HepG2 (cell line): ENCODE data around the gene ABHD12. TPM values are rescaled to one million over a fixed set of nuclear protein-coding genes. Genes with fewer than 3 reads are reported as not detected.

ENCODE experiments used
- FOXK2 ChIP-seq: fragments of 450-650 bp; IDR thresholded peaks from 2 replicates; pipeline ENCODE4 v1.6.1; 2016
- KDM1A ChIP-seq: IDR thresholded peaks from 2 replicates; pipeline ENCODE4 v1.6.1; 2016; ENCODE audit warnings: missing compliant biosample characterization
- KLF9 ChIP-seq: IDR thresholded peaks from 2 replicates; pipeline ENCODE4 v1.6.1; 2016; ENCODE audit warnings: low read depth
- MAFG ChIP-seq: sonication (generic); formaldehyde crosslinking; IDR thresholded peaks from 2 replicates; pipeline ENCODE4 v1.5.1; 2020; ENCODE audit warnings: mild to moderate bottlenecking, missing genetic modification reagents
- TCF7 ChIP-seq: sonication (generic); IDR thresholded peaks from 2 replicates; pipeline ENCODE4 v1.6.1; 2016; ENCODE audit warnings: antibody characterized with exemption, low read depth
- ZKSCAN1 ChIP-seq: fragments of 150-350 bp; IDR thresholded peaks from 2 replicates; pipeline ENCODE4 v1.6.1; 2014; ENCODE audit warnings: low read length
- ZNF136 ChIP-seq: sonication (generic); formaldehyde crosslinking; IDR thresholded peaks from 2 replicates; pipeline ENCODE4 v1.8.1; 2022; ENCODE audit warnings: low read depth, mild to moderate bottlenecking, moderate library complexity, missing genetic modification reagents
- ZNF792 ChIP-seq: IDR thresholded peaks from 2 replicates; pipeline ENCODE4 v1.6.1; 2016
- polyA plus RNA-seq, 8 experiments: library from polyadenylated mRNA; depleted of rRNA in 3 of 8; stranded (reverse) in 7 of 8; unstranded in 1 of 8; fragments of >200 nt; fragmentation: Illumina TruSeq in 4 of 8; extraction: Trizol in 4 of 8; gene quantifications; 2 replicates each; pipeline versions ENCODE4 v1.2.1 to v1.2.3, GENCODE V29; 2011 to 2016; ENCODE audit warnings: low read depth in 4 of 8, missing spikeins in 1 of 8, mixed read lengths in 1 of 8; ENCODE audit not compliant: insufficient read depth in 1 of 8
- total RNA-seq, 5 experiments: library from RNA; depleted of rRNA; stranded (reverse); fragments of >200 nt; fragmentation: Illumina TruSeq; extraction: Trizol; gene quantifications; 2 replicates each; pipeline ENCODE4 v1.2.3, GENCODE V29; 2016; ENCODE audit warnings: low read depth in 1 of 5
- TF ChIP-seq, protein P1 (sequence below): sonication (generic); formaldehyde crosslinking; IDR thresholded peaks from 2 replicates; pipeline ENCODE4; 2020; ENCODE audit warnings: missing genetic modification reagents, mild to moderate bottlenecking, borderline replicate concordance
- TF ChIP-seq, protein P2 (sequence below): sonication (generic); formaldehyde crosslinking; IDR thresholded peaks from 2 replicates; pipeline ENCODE4 v1.9.0; 2021; ENCODE audit warnings: mild to moderate bottlenecking, missing genetic modification reagents
- TF ChIP-seq, protein P3 (sequence below): sonication (generic); formaldehyde crosslinking; conservative IDR thresholded peaks from 2 replicates; pipeline ENCODE4 v1.4.0; 2020; ENCODE audit warnings: missing genetic modification reagents
- TF ChIP-seq, protein P4 (sequence below): IDR thresholded peaks from 2 replicates; pipeline ENCODE4 v1.4.0; 2020; ENCODE audit warnings: mild to moderate bottlenecking, missing genetic modification reagents

The ABHD12 gene
- total and polyA plus RNA-seq, 2 of the 13 experiments (the other 11 are each of a cell fraction or from before 2014, with no cell fraction given): 23.5 to 72.1 TPM

DNA sequence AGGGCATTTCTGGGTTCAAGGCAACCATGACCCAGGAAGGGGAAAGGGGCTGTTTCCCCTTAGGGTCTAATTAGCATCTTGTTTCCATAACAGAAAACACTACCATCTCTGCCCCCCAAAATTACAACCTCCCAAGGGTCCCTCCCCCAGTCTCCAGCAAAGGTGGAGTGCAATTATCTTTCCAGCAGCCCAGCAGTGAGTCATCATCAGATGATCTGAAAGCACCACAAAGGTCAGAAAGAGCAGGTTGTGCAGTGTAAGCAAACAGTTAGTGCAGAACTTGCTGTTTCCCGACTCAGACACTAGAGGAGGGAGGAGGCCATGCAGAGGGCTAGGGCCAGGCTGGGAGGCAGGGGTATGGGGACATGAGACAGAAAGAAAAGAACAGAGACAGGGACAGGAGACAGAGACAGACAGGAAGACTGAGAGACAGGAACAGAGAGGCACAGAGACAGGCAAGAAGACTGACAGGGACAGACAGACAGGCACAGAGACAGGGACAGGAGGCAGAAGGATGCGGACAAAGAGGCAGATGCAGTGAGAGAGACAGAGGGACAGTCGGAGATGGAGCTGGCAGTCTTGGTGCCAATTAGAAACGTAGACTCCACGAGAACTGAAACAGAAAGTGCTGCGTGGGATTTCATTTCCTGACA lies 80.2 kb downstream of the ABHD12 start (continued):
- TF ChIP-seq, protein P1, sequence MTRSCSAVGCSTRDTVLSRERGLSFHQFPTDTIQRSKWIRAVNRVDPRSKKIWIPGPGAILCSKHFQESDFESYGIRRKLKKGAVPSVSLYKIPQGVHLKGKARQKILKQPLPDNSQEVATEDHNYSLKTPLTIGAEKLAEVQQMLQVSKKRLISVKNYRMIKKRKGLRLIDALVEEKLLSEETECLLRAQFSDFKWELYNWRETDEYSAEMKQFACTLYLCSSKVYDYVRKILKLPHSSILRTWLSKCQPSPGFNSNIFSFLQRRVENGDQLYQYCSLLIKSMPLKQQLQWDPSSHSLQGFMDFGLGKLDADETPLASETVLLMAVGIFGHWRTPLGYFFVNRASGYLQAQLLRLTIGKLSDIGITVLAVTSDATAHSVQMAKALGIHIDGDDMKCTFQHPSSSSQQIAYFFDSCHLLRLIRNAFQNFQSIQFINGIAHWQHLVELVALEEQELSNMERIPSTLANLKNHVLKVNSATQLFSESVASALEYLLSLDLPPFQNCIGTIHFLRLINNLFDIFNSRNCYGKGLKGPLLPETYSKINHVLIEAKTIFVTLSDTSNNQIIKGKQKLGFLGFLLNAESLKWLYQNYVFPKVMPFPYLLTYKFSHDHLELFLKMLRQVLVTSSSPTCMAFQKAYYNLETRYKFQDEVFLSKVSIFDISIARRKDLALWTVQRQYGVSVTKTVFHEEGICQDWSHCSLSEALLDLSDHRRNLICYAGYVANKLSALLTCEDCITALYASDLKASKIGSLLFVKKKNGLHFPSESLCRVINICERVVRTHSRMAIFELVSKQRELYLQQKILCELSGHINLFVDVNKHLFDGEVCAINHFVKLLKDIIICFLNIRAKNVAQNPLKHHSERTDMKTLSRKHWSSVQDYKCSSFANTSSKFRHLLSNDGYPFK: peak; percentile 49
- TF ChIP-seq ZNF792 (CRISPR knock-in tag): peak; percentile 92; the same call in 1 of the 2 replicates
- TF ChIP-seq, protein P2, sequence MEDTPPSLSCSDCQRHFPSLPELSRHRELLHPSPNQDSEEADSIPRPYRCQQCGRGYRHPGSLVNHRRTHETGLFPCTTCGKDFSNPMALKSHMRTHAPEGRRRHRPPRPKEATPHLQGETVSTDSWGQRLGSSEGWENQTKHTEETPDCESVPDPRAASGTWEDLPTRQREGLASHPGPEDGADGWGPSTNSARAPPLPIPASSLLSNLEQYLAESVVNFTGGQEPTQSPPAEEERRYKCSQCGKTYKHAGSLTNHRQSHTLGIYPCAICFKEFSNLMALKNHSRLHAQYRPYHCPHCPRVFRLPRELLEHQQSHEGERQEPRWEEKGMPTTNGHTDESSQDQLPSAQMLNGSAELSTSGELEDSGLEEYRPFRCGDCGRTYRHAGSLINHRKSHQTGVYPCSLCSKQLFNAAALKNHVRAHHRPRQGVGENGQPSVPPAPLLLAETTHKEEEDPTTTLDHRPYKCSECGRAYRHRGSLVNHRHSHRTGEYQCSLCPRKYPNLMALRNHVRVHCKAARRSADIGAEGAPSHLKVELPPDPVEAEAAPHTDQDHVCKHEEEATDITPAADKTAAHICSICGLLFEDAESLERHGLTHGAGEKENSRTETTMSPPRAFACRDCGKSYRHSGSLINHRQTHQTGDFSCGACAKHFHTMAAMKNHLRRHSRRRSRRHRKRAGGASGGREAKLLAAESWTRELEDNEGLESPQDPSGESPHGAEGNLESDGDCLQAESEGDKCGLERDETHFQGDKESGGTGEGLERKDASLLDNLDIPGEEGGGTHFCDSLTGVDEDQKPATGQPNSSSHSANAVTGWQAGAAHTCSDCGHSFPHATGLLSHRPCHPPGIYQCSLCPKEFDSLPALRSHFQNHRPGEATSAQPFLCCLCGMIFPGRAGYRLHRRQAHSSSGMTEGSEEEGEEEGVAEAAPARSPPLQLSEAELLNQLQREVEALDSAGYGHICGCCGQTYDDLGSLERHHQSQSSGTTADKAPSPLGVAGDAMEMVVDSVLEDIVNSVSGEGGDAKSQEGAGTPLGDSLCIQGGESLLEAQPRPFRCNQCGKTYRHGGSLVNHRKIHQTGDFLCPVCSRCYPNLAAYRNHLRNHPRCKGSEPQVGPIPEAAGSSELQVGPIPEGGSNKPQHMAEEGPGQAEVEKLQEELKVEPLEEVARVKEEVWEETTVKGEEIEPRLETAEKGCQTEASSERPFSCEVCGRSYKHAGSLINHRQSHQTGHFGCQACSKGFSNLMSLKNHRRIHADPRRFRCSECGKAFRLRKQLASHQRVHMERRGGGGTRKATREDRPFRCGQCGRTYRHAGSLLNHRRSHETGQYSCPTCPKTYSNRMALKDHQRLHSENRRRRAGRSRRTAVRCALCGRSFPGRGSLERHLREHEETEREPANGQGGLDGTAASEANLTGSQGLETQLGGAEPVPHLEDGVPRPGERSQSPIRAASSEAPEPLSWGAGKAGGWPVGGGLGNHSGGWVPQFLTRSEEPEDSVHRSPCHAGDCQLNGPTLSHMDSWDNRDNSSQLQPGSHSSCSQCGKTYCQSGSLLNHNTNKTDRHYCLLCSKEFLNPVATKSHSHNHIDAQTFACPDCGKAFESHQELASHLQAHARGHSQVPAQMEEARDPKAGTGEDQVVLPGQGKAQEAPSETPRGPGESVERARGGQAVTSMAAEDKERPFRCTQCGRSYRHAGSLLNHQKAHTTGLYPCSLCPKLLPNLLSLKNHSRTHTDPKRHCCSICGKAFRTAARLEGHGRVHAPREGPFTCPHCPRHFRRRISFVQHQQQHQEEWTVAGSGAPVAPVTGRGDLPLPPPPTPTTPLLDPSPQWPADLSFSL: peak; percentile 89; the same call in 1 of the 2 replicates
- TF ChIP-seq, protein P3, sequence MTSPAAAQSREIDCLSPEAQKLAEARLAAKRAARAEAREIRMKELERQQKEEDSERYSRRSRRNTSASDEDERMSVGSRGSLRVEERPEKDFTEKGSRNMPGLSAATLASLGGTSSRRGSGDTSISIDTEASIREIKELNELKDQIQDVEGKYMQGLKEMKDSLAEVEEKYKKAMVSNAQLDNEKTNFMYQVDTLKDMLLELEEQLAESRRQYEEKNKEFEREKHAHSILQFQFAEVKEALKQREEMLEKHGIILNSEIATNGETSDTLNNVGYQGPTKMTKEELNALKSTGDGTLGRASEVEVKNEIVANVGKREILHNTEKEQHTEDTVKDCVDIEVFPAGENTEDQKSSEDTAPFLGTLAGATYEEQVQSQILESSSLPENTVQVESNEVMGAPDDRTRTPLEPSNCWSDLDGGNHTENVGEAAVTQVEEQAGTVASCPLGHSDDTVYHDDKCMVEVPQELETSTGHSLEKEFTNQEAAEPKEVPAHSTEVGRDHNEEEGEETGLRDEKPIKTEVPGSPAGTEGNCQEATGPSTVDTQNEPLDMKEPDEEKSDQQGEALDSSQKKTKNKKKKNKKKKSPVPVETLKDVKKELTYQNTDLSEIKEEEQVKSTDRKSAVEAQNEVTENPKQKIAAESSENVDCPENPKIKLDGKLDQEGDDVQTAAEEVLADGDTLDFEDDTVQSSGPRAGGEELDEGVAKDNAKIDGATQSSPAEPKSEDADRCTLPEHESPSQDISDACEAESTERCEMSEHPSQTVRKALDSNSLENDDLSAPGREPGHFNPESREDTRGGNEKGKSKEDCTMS: no peak
- TF ChIP-seq, protein P4, sequence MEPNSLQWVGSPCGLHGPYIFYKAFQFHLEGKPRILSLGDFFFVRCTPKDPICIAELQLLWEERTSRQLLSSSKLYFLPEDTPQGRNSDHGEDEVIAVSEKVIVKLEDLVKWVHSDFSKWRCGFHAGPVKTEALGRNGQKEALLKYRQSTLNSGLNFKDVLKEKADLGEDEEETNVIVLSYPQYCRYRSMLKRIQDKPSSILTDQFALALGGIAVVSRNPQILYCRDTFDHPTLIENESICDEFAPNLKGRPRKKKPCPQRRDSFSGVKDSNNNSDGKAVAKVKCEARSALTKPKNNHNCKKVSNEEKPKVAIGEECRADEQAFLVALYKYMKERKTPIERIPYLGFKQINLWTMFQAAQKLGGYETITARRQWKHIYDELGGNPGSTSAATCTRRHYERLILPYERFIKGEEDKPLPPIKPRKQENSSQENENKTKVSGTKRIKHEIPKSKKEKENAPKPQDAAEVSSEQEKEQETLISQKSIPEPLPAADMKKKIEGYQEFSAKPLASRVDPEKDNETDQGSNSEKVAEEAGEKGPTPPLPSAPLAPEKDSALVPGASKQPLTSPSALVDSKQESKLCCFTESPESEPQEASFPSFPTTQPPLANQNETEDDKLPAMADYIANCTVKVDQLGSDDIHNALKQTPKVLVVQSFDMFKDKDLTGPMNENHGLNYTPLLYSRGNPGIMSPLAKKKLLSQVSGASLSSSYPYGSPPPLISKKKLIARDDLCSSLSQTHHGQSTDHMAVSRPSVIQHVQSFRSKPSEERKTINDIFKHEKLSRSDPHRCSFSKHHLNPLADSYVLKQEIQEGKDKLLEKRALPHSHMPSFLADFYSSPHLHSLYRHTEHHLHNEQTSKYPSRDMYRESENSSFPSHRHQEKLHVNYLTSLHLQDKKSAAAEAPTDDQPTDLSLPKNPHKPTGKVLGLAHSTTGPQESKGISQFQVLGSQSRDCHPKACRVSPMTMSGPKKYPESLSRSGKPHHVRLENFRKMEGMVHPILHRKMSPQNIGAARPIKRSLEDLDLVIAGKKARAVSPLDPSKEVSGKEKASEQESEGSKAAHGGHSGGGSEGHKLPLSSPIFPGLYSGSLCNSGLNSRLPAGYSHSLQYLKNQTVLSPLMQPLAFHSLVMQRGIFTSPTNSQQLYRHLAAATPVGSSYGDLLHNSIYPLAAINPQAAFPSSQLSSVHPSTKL: peak; percentile 91
- peak; percentile 85; the same call in 1 of the 2 replicates for TF ChIP-seq KDM1A (CRISPR knock-in tag)
- TF ChIP-seq TCF7: peak; percentile 51; the same call in 1 of the 2 replicates
- TF ChIP-seq FOXK2: peak; percentile 82
- TF ChIP-seq ZKSCAN1: peak; percentile 66; the same call in 1 of the 2 replicates
- peak; percentile 70; the same call in 1 of the 2 replicates for TF ChIP-seq KLF9 (CRISPR knock-in tag)
- TF ChIP-seq MAFG: peak; percentile 70
- 0 out of 2 replicates have a peak, but pooled peaks have one; percentile 19 for TF ChIP-seq ZNF136 (CRISPR knock-in tag)
